Spleen (tissue), 7 donors: ENCODE measurements around the gene P2RX2.

Source experiments
- POLR2A ChIP-seq, 3 donors: fragments of 450-650 bp; IDR thresholded peaks; one replicate each; pipeline ENCODE4 v1.5.1; 2017; ENCODE audit warnings: antibody characterized with exemption in 3 of 3, mild to moderate bottlenecking in 1 of 3
- TF ChIP-seq, protein P1 (sequence below), 11 experiments: fragments of 200-600 bp in 7 of 11; fragments of 450-650 bp in 4 of 11; sonication (generic) in 4 of 11; IDR thresholded peaks in 8 of 11; conservative IDR thresholded peaks in 3 of 11; 1 replicate in 7 of 11; 2 replicates in 4 of 11; pipeline versions ENCODE4 v1.4.0 to v1.8.0; 2016 to 2021; ENCODE audit warnings: antibody characterized with exemption in 11 of 11, inconsistent platforms in 4 of 11, mild to moderate bottlenecking in 1 of 11
- donor health status: DM: no; HTN: no; CAD: no; lungs with moderate emphysema.
- donor health status: DM: no; HTN: no; CAD: no.
- donor health status: DM: no; HTN: no; CAD: no.

DNA sequence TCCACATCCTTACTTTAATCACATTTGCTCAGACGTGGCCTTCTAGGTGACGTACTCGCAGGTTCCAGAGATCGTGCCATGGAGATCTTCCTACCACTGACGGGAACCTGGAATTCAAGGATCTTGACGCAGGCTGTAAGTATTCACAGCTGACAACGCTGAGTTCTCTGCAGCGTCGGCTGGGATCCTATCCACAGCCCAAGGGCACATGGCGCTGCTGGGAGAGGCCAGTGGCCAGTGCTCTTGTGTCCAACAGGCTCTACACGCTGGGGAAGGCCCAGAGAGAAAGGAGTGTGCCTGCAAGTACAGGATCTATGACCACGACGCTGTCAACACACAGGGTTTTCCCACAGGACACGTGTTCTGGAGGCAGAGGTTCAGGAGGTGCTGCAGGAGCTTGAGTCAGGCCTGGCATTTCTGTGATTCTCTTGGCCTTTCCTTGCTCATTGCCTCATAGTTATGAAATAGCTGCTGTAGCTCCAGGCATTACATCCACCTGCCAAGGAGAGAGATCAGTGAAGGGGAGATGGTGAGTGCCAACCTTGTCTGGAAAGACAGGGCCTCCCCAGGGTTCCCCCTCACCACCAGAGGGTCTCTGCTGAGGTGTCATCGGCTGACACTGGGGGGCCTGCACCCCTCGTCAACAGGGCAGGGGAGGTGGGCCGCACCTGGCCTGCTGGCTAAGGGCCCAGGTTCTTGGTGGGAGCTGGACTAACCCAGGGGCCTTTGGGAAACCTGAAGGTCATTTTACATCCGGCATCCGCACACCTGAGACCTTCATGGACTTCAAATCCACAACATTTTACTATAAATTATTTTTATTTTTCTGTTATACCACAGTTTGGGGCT, 29.5 kb upstream of the P2RX2 start:
- no peak for TF ChIP-seq POLR2A (IDR thresholded peaks at IDR 0.05)
- TF ChIP-seq, protein P1, sequence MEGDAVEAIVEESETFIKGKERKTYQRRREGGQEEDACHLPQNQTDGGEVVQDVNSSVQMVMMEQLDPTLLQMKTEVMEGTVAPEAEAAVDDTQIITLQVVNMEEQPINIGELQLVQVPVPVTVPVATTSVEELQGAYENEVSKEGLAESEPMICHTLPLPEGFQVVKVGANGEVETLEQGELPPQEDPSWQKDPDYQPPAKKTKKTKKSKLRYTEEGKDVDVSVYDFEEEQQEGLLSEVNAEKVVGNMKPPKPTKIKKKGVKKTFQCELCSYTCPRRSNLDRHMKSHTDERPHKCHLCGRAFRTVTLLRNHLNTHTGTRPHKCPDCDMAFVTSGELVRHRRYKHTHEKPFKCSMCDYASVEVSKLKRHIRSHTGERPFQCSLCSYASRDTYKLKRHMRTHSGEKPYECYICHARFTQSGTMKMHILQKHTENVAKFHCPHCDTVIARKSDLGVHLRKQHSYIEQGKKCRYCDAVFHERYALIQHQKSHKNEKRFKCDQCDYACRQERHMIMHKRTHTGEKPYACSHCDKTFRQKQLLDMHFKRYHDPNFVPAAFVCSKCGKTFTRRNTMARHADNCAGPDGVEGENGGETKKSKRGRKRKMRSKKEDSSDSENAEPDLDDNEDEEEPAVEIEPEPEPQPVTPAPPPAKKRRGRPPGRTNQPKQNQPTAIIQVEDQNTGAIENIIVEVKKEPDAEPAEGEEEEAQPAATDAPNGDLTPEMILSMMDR (IDR thresholded peaks at IDR 0.05 in 8 of 11, conservative IDR thresholded peaks at IDR 0.05 in 3 of 11): no peak
